HS-27A (cell line): ENCODE measurements around the gene USH1C.

ENCODE experiments used
- DNase-seq: peaks from one replicate; pipeline ENCODE4 v3.0.0-alpha.2; 2012; ENCODE audit warnings: low read depth, missing footprints

Gene USH1C

DNA sequence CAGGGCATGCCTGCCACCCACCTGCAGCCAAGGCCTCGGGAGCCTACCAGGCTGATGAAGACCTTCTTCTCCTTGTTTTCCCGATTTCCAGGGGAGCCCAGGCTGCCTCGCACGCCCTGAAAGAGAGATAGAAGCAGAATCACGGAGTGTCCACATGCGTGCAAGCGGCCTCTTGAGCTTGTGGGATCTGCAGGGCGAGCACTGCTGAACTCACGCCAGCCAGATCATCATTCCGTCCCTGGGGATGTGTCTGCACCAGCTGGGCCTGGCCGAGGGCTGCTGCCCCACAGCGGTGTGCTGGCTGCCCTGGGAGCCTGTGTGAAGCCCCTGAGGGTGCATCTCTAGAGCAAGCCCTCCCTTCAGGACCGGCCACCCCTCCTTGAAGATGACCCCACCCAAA is 17.9 kb downstream of the USH1C start:
- DNase-seq: no peak

DNA sequence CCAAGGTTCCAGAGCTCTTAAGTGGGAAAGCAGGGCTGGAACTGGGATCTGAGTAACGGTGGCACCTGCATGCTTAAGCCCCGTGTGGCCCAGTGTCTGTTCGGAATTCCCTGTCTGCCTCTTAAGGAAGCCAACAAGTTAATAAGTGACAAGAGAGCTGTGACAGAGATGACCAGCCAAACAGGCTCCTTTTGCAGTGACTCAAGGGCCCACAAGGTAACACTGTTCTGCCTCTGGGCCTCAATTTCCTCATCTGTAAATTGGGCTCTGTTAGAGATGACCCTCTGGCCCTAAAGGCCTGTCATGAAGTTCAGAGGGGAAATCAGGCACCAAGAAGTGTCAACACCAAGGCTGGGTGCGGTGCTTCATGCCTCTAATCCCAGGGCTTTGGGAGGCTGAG is 18.6 kb downstream of the USH1C start:
- DNase-seq: no peak

DNA sequence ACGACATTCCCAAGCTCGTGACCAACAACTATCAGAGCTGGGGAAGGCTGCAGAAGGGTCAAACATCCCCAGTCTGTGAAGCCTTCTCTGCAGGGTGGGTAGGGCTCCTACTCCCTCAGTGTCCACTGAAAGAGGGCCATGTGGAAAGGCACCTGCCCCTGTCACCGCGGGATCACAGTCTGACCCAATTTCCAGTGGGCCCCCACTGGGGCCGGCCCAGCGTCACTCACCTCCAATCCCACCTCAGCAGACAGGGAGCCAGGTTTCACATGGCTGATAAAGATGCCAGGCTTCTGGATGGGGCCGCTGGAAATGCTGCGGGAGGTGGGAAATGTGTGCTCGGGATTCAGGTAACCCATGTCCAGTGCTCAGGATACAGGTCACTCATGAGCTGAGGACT is 20.0 kb downstream of the USH1C start:
- DNase-seq: no peak

DNA sequence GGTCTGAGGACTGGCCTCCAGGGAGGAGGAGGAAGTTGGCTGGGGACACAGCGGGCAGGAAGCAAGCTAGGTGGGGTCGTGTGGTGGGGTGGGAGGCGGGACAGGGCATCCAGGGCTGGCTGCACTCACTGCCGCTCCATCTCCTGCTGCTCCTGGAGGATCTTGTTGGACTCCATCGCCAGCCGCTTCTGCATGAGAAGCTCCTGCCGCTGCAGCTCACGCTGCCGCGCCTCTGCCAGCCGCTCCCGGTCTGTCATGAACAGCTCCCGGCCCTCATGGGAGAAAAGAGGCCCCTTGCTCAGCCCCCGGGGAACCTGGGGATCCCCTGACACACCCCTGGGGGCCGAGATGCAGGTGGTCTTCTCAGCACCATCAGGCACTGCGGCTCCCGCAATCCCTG is 21.6 kb downstream of the USH1C start:
- DNase-seq: no peak

DNA sequence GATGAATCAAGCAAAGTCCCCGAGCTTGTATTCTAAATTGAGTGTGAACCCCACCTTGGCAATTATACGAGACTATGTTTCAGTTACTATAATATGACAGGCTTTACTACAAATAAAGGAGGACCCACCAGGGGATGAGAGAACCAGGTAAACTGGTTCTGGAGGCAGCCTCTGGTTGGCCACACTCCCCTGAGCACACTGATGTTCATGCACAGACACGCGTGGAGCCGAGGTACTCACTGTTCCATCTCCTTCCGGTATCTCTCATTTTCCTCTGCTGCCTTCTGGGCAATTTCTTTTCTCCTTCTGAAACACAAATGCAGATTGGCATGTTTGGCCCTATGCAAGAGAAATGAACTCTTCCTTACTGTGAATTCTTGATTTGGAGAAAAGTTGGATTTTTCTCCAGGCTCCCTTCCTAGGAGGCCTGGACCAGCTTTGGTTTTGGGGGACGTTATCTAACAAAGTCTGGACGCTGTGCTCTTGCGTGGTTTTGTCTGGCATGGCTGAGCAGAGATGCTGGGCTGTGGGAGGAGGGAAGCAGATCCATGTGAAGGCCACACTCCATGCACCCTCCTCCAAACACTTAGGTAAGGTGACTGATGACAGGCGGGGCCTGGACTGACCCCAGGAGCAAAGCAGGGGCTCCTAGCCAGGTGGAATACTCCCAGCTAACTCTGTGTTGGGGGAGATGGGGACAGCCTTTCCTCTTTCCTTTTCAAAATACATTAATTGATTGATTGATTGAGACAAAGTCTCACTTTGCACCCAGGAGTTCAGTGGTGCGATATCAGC is 22.9 kb downstream of the USH1C start:
- no peak for DNase-seq

DNA sequence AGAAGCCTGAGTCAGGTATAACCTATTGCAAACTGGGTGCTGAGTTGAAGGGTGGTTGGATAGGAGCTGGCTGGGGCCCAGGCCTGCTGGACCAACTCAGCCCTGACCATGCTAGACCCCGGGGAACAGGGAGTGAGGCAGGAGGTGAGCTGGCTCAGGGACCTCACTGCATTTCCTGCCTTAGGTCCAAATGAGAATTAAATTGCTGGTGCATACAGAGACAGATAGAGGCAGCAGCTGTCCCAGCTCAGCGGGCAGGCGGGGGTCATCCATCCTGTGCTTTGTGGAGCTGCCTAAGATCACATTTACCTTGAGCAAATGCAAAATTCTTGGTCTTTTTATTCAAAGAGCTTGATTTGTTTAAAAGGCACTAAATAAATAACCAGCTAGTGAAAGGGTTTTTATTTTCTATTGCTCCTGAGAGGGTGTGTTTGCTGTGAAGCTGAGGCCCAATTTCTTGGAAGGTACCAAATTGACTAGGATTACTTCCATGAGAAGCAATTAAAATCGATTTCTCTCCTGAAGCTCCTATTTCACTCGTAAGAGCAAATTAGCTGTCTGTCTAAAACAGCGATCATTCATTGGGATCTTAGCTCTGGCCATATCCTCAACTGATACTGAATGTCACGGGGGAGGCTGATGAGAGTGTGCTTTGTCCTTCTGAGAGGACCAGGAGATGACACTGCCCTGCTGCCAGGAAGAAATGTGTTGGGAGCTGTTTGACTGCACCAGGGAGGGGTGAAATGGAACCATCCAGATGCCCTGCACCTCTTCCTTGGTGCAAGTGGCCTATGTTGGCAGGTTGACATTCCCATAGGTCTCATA is 24.9 kb downstream of the USH1C start:
- DNase-seq: no peak

DNA sequence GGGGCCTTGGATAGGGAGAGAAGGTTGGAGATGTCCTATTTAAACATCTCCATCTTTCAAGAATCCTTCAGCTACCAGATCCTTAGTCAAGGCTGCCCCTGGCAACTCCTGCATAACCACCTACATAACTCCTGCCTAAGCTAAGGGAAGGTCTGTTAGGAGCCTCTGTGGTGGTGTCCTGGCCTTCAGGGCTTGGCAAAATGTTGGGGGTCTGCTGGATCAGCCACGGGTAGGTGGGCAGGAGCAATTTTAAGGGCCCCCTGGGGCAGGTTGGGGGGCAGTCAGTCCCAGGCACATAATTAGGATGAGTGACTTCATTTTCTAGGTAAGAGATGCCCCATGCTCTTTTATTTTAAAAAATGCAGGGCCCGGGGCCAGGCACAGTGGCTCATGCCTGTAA is 25.9 kb downstream of the USH1C start:
- DNase-seq: no peak

DNA sequence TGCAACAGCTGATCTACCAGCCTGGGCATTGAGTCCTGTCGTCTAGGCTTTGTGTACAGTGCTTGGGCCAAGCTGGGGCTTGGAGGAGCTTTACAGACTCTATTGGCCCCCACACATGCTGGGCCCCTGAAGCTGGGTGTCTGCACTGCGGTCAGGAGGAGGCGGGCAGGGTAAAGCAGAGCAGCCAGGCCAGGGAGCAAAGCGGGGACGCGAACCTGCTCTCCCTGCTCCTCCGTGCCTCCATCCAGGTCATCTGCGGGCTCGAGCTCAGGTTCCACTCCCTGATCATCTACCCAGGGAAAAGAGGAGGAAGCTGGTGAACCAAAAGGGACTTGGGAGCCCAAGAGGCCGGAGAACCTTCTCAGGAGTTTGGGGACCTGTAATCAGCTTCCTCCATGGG is 27.0 kb downstream of the USH1C start:
- DNase-seq: no peak

DNA sequence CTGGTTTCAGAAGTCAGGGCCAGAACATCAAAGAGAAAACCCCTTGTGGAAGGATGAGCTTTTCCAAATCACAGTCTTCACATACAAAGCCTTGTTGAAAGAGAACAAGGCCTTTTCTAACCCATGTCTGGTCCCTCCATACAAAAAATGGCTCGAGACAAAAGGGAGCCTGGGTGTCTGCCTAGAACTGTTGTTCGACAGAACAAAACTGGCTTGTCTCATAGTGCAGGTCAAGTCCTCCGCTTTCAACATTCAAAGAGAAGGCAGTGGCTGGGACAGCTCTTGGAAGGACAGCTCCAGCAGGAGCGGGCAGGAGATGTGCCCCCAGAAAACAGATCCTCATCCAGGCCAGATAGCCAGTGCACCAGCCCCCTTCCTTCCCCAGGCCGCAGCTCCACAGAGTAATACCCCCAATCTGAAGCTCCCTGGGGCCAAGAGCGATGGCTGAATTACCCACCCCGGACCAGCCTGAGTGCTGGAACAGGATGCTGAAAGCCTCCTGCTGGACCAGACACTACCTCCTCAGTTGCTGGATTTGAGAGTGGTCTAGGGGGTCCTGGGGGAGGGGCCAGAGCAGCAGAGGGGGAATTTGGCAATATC is 27.6 kb downstream of the USH1C start:
- DNase-seq: no peak

DNA sequence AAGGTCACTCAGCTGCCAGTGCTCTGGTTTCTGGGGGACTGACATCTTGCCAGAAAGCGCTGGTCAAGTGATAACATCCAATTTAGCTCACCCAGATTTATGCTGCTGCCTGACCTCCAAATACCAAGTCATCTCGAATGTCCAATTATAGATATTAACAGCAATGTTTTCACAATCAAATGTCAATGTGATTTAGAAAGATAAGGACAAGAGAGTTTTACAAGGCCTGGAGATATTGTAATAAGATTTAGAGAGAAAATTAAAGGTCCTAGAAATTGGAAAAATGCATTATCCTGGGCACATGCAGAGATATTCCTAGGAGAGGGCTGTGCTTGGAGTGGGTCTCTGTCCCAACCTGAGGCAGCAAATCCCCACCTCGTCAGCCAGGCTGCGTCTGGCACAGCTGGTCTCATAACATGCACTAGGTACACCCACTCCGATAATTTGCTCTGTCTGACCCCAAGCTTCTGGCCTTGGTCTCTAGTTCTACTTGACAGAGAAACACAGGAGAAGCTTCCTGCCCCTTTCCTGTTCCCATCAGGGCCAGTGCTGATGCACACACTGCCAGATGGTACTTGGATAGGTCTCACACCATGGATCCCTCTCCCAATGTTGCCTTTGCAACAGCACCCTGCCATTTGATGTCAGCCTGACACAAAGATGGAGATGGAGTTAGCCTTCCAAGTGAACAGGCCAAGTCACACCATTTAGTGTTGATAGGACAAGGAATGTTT is 28.6 kb downstream of the USH1C start:
- DNase-seq: no peak

DNA sequence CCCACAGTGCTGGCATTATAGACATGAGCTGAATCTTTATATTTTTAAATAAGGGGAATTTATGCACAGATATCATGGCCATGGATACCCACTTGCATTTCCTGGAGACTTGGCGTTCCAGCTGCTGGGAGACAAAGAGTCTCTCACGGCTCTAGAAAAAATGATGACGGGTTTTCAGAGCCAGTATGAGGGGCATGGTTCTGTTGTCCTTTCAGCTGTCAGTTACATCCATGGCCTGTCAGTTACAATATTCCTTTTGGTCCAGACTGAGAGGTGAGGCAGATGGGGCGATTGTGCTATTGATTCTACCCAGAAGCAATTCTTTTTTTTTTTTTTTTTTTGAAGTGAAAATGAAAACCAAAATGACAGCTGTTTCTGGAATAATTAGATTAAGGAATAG is 29.7 kb downstream of the USH1C start:
- DNase-seq: no peak

DNA sequence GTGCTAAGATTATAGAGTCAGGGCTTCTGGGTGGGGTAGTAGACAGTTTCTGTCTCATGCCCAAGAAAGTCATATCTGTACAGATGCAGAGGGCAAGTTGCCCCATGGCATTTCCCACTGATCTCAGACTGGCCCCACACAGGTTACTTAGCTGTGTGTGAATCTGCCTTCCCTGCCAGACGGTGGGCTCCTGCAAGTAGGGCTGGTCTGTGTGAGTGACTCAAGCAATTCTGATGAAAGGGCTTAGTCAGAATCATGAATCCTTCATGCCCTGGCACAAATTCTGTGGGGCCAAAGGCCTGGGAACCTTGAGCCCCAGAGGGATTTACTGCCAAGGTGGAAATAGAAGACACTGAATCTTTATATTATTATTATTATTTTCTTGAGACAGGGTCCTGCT is 30.4 kb downstream of the USH1C start:
- no peak for DNase-seq

DNA sequence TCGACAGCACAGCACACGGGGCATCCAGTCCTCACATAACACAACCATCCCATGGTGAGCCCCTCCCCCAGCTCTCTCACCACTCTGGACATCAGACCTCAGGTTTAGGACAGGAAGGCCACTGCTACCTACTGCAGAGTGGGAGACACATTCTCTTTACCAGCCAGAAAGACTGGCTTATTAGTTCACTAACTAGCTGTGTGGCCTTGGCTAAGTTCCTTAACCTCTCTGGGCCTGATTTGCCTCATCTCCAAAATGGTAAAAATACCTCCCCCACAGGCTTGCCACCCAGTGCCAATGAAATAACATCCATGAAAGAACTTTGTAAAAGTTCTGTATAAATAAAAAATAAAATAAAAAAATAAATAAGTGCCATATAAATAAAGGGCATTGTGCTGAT is 32.1 kb downstream of the USH1C start:
- DNase-seq: no peak

DNA sequence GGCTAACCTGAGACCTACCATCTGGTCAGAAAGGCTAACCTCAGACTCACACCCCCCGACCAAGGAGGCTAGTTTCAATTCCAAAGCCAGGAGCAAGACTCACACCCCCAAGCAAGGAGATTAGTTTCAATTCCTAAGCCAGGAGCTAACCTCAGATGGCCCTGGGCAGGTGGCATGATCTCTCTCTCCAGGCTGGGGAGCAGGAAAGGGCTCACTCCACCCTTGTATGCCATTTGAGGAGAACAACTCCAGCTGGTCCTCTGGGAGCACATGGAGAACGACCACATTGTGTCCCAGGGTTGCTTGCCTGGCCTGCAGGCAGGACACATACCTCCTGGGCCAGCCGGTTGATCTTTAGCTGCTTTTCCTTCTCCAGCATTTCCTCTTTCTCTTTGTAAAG is 32.6 kb downstream of the USH1C start:
- no peak for DNase-seq

DNA sequence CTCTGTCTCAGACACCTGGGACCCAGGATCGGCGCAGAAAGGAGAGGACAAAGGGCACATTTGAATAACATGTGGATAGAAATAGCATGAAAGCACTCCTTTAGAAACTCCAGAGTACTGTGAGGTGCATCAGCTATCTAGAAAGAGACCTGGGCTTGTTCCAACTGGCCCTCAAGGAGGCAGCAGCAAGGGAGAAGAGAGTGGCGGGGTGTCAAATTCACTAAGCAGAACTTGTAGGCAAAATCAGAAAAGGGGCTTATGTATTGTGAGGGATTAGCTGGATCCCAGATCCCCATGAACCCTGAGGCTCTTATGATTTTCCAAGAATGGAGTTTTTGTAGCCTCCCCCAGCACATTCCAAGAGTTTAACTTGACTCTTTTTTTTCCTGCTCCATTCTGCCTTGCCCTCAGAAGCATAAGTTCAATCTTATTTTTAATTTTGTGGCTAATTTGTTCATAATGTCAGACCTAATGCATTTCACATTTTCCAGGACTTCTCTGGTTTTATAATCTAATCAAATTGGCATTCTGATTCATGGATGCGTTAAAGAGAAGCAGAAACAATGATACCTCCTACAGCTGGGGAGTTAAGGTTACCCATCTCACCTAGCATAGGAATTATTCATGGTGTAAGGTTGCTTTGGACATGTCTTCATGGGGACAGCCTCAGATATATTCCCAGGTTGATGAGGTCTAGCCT is 33.6 kb downstream of the USH1C start:
- no peak for DNase-seq

DNA sequence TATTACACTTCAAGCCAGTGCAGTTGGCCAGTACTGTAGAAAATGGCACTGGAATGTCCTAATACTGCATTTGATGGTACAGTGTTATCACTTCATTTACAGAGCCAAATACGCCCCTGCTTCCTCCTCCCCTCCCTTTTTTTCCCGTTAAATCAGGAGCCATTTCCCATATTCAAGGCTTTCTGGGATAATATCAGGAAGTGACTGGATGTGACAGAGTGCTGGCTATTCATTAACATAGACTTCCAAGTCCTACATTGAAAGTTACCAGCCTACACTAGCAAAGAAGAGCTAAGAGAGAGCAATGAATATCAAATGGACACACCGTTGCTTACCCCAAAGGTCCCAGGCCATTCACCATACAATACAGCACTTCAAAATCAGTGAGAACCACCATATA is 35.4 kb downstream of the USH1C start:
- no peak for DNase-seq

DNA sequence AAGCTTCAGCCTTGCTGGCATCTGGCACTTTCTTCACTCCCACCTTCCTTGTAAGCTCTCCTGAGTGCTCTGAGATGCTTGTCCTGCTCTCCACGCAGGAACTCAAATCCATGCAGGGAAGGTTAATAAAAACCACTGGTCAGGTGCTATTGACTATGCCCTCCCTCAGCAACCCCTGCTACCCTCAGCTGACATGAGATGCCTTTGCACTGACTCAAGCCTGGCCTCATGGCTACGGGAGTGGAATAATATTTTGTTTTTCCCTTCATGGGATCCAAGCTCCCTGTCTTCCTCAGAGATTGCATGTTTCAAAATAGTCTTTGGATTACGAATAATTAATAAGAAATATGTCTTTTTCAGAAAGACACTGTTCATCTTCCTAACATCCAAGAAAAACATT is 35.9 kb downstream of the USH1C start:
- peak; percentile 23 for DNase-seq

DNA sequence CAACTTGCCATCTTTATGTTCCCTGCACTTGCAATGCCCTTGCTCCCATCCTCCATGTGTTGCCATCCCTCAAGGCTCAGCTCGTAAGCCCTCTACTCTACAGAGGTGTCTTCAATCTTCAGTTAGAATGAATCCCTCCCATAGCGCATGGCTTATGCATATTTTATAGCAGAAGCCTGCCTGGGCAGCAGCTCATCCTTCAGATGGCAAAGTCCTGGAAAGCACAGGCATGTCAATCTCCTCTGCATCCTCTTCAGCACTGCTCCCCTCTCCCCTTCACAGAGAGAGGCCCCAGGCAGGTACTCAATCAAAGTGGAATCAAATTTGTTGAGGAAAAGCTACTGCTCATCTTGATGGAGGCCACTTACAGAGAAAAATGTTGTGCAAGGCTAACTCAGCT is 36.4 kb downstream of the USH1C start:
- DNase-seq: no peak

DNA sequence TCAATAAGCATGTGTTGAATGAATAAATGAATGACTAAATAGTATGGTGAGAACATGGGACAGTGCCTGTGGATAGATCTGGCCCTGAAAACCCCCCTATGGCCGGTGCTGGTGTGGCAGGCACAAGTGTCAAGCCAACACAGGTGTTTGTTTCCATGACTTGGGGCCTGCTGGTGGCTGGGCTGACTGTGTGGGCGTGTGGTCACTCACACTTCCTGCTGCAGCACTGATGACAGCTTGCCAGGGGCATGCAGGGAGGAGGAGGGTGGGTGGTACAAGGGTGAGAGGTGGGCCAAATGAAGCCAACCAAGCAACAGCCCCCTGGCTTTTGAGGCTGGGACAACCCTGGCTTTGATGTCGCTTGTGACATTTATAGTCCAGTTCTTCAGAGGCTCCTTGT is 37.3 kb downstream of the USH1C start:
- no peak for DNase-seq

DNA sequence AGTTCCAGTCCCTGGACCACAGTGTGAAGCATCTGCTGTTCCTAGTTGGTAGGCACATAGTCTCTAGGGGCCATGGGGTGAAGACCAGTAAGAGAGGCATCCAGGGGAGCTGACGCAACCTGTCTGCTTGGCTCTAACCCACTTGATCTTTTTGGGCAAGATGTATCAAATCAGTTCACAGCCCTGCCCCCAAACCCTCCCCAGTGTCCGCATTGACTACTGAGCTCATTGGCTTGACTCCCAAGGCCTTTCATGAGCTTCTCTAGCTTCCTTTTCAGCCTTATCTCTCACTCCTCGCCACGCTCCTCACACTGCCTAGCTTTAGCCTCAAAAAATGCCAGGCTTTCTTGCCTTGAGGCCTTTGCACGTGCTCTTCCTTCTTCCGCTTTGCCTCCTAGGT is 37.9 kb downstream of the USH1C start:
- no peak for DNase-seq

DNA sequence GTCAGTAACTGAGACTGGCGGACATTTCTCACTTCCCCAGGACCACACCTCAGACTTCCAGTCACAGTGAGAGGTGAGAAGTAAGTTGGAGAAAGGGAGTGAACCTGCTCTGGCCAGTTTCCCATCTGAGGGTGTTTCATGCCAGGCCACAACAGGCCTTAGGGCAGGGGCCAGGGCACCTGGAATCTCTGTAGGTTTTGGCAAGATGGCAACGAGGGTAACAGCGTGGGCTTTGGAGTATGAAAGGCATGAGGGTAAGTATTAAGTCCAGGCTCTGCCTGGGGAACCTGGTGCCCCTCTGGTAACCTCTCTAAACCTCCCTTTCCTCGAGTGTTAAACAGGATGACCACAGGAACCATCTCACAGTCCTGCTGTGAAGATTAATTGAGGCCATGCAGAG is 39.1 kb downstream of the USH1C start:
- no peak for DNase-seq
